ENCODE data around the gene CASP1. TPM values are rescaled to one million over a fixed set of nuclear protein-coding genes. Genes with fewer than 3 reads are reported as not detected.
"Not testable (repeated sequence)": the region's sequence is repeated elsewhere in the genome, so short reads cannot be mapped to it uniquely, and the experiment has no call there.

The CASP1 gene
- total RNA-seq, 1 experiment from 2014 or later = not detected

GRCh38 chr11:105046898-105047579 lies 12.1 kb upstream of the CASP1 start:
- ATAC-seq (no peak), DNase-seq (ENCODE audit: low spot score) (no peak)
- Mint-ChIP-seq H3K36me3 (no peaks in the 10 kb centered on the region), H3K27ac (no peak overlapping the region), H3K4me3 (no peak overlapping the region), H3K9me3 (no peaks in the 10 kb centered on the region), H3K4me1 (no peaks in the 10 kb centered on the region), H3K27me3 (ENCODE audit: low read depth) (no peaks in the 10 kb centered on the region)
- POLR2A ChIA-PET = no interaction called here
- CTCF ChIA-PET = no interaction called here
- no peak for TF ChIP-seq MAX (CRISPR knock-in tag; IDR thresholded peaks at IDR 0.05)
- peak; percentile 36; the same call in 1 of the 2 replicates for TF ChIP-seq GABPB1 (CRISPR knock-in tag; IDR thresholded peaks at IDR 0.05)

- DNase-seq (ENCODE audit: low spot score) = no peak
- TF ChIP-seq GABPB1 (CRISPR knock-in tag; IDR thresholded peaks at IDR 0.05) = peak; percentile 20; the same call in 1 of the 2 replicates
- no peak for TF ChIP-seq PRDM15 (CRISPR knock-in tag; IDR thresholded peaks at IDR 0.05)
- H3K27ac Mint-ChIP-seq = no peak overlapping the region
- H3K36me3 Mint-ChIP-seq = no peaks in the 10 kb centered on the region
- H3K4me1 Mint-ChIP-seq = 0 out of 2 replicates have a peak, but pooled peaks cover 3% of the 10 kb centered on the region
- no peaks in the 10 kb centered on the region for H3K9me3 Mint-ChIP-seq
- H3K27me3 Mint-ChIP-seq (ENCODE audit: low read depth) = no peaks in the 10 kb centered on the region
- POLR2A ChIA-PET = no interaction called here
- CTCF ChIA-PET = no interaction called here
- H3K4me3 Mint-ChIP-seq = no peak overlapping the region
- ATAC-seq = no peak
Measured at GRCh38 chr11:105045676-105046296, 10.8 kb upstream of the CASP1 start.

GRCh38 chr11:105044557-105045524 lies 9.9 kb upstream of the CASP1 start, which contains the start of gene CARD16:
TSS of gene CARD16 (minus strand) at chr11:105045335. CDS start at chr11:105045297, 38 bp downstream.
- H3K27ac Mint-ChIP-seq; ATAC-seq; POLR2A ChIA-PET; CTCF ChIA-PET; H3K4me3 Mint-ChIP-seq; H3K9me3 Mint-ChIP-seq; H3K4me1 Mint-ChIP-seq; DNase-seq (ENCODE audit: low spot score); H3K27me3 Mint-ChIP-seq (ENCODE audit: low read depth); H3K36me3 Mint-ChIP-seq: not testable (repeated sequence)

- Mint-ChIP-seq H3K4me3 (no peak overlapping the region), H3K27me3 (ENCODE audit: low read depth) (no peaks in the 10 kb centered on the region), H3K9me3 (peaks cover 15% of the 10 kb centered on the region), H3K27ac (no peak overlapping the region), H3K4me1 (0 out of 2 replicates have a peak, but pooled peaks cover 3% of the 10 kb centered on the region), H3K36me3 (no peaks in the 10 kb centered on the region)
- DNase-seq (ENCODE audit: low spot score) (no peak), ATAC-seq (no peak)
- POLR2A ChIA-PET = no interaction called here
- CTCF ChIA-PET = no interaction called here
- TF ChIP-seq ESRRA (CRISPR knock-in tag; IDR thresholded peaks at IDR 0.05; ENCODE audit: borderline replicate concordance) (no peak), FOXP4 (CRISPR knock-in tag; IDR thresholded peaks at IDR 0.05) (no peak), ERG (CRISPR knock-in tag; IDR thresholded peaks at IDR 0.05) (no peak), CBFB (CRISPR knock-in tag; IDR thresholded peaks at IDR 0.05; ENCODE audit: low read depth) (no peak), ATF1 (CRISPR knock-in tag; IDR thresholded peaks at IDR 0.05) (no peak), AFF4 (CRISPR knock-in tag; IDR thresholded peaks at IDR 0.05; ENCODE audit: borderline replicate concordance) (no peak), SOX15 (CRISPR knock-in tag; IDR thresholded peaks at IDR 0.05) (no peak), TEAD1 (CRISPR knock-in tag; IDR thresholded peaks at IDR 0.05) (no peak), MXD4 (CRISPR knock-in tag; IDR thresholded peaks at IDR 0.05; ENCODE audit: borderline replicate concordance) (no peak)
Measured at GRCh38 chr11:105042178-105042577, 7.2 kb upstream of the CASP1 start.
